GM23248 (cell line): ENCODE results near the gene FAM180A. TPM values are rescaled to one million over a fixed set of nuclear protein-coding genes. Genes with fewer than 3 reads are reported as not detected.

Experiments
- DNase-seq: peaks from one replicate; pipeline ENCODE4 v3.0.0-alpha.2; 2015
- H2AFZ ChIP-seq: fragments of 200-600 bp; sonication (generic); 2 replicates; pipeline ENCODE4 v1.6.1; 2016; ENCODE audit warnings: antibody characterized with exemption
- H3F3A ChIP-seq: fragments of 200-600 bp; sonication (generic); 2 replicates; pipeline ENCODE4 v1.6.1; 2016; ENCODE audit warnings: mild to moderate bottlenecking, antibody characterized with exemption, mixed run types; ENCODE audit not compliant: insufficient read depth
- H3K27ac ChIP-seq: fragments of 200-600 bp; sonication (generic); 2 replicates; pipeline ENCODE4 v1.5.1; 2016; ENCODE audit warnings: mild to moderate bottlenecking
- H3K27me3 ChIP-seq: fragments of 200-600 bp; sonication (generic); replicated peaks from 2 replicates; pipeline ENCODE4 v1.6.1; 2016; ENCODE audit warnings: mild to moderate bottlenecking; ENCODE audit not compliant: insufficient read depth
- H3K36me3 ChIP-seq: fragments of 200-600 bp; sonication (generic); 2 replicates; pipeline ENCODE4 v1.6.1; 2016; ENCODE audit warnings: low read depth, mild to moderate bottlenecking
- H3K4me1 ChIP-seq: fragments of 200-600 bp; sonication (generic); 2 replicates; pipeline ENCODE4 v1.6.1; 2016; ENCODE audit warnings: mild to moderate bottlenecking; ENCODE audit not compliant: insufficient read depth
- H3K4me2 ChIP-seq: fragments of 200-600 bp; sonication (generic); one replicate; pipeline ENCODE4 v1.6.1; 2016; ENCODE audit warnings: mild to moderate bottlenecking; ENCODE audit not compliant: unreplicated experiment
- H3K4me3 ChIP-seq: fragments of 200-600 bp; sonication (generic); 2 replicates; pipeline ENCODE4 v1.5.1; 2016; ENCODE audit warnings: mild to moderate bottlenecking
- H3K79me2 ChIP-seq: fragments of 200-600 bp; sonication (generic); 2 replicates; pipeline ENCODE4 v1.6.1; 2016; ENCODE audit warnings: mild to moderate bottlenecking; ENCODE audit not compliant: insufficient read depth
- H3K9ac ChIP-seq: fragments of 200-600 bp; sonication (generic); 2 replicates; pipeline ENCODE4 v1.6.1; 2016; ENCODE audit warnings: mild to moderate bottlenecking
- H3K9me2 ChIP-seq: fragments of 200-600 bp; sonication (generic); 2 replicates; pipeline ENCODE4 v1.6.1; 2016; ENCODE audit warnings: mixed run types, mild to moderate bottlenecking, moderate library complexity; ENCODE audit not compliant: insufficient read depth
- H3K9me3 ChIP-seq: fragments of 200-600 bp; sonication (generic); one replicate; pipeline ENCODE4 v1.6.1; 2017; ENCODE audit warnings: low read depth
- H4K20me1 ChIP-seq: fragments of 200-600 bp; sonication (generic); 2 replicates; pipeline ENCODE4 v1.6.0; 2016; ENCODE audit not compliant: insufficient read depth
- EZH2 ChIP-seq: fragments of 200-600 bp; sonication (generic); IDR thresholded peaks from 2 replicates; pipeline ENCODE4 v1.6.1; 2018; ENCODE audit warnings: antibody characterized with exemption, mild to moderate bottlenecking; ENCODE audit not compliant: insufficient read depth, poor library complexity, severe bottlenecking
- EZH2phosphoT487 ChIP-seq: fragments of 200-600 bp; sonication (generic); IDR thresholded peaks from 2 replicates; pipeline ENCODE4 v1.6.1; 2018; ENCODE audit warnings: antibody characterized with exemption, moderate library complexity, mild to moderate bottlenecking, low read depth; ENCODE audit not compliant: insufficient read depth
- WGBS, 2 experiments: methylation state at CpG; one replicate each; pipeline ENCODE4 v1.1.6; 2015 to 2017; ENCODE audit warnings: low lambda C conversion rate in 2 of 2, low coverage in 1 of 2; ENCODE audit errors: missing lambda C conversion rate in 2 of 2; 5-methylcytosine and 5-hydroxymethylcytosine counted together
- in situ Hi-C: fragments of 300-500 bp; cut with MboI; formaldehyde crosslinking; loops from 2 replicates; pipeline ENCODE4 v1.15.0; 2020
- polyA plus RNA-seq: library from polyadenylated mRNA; unstranded; fragments of >200 nt; fragmentation: Nextera tagmentation; extraction: Ambion mirVana; gene quantifications from 2 replicates; pipeline ENCODE4 v1.2.1, GENCODE V29; 2016
- total RNA-seq: library from RNA; depleted of rRNA; stranded (reverse); fragments of >200 nt; shearing (Covaris generic); gene quantifications from 2 replicates; pipeline ENCODE4 v1.2.3, GENCODE V29; 2014

FAM180A gene
- total and polyA plus RNA-seq, 2 experiments from 2014 or later, result 50.3 to 60.1 TPM

DNA sequence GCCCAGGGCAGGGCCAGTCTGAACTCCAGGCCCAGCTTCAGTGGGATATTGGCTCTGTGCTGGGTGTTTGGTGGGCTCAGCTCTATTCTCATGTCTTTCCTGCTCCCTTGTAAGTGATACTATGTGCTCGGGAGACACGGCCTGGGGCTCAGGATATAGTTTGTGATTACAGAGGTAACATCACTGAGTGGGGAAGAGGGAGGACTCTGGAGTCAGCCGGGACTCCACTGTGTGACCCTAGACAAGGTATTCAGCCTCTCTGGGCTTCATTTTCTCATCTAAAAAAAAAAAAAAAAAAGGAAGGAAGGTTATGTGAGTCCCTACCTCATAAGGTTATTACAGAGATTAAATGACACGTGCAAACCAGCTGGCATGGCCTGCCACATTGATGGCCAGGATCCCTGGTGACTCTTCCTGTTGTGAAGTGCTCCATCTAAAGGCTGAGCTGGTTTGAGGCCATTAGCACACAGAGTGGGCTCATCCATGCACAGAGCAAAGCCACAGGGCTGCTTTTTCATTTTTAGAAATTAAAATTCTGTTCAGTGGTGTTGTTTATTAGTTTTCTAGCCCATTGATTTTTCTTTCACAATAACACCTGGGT lies 36.3 kb downstream of the FAM180A start:
- Histone ChIP-seq H4K20me1 (no peaks in the 10 kb centered on the region), H3K9me3 (no peaks in the 10 kb centered on the region), H3K79me2 (no peaks in the 10 kb centered on the region), H3F3A (peaks cover 25% of the 10 kb centered on the region), H3K27ac (no peak overlapping the region), H2AFZ (no peak overlapping the region), H3K36me3 (no peaks in the 10 kb centered on the region), H3K9ac (no peak overlapping the region), H3K4me1 (peaks cover 31% of the 10 kb centered on the region), H3K9me2 (no peaks in the 10 kb centered on the region), H3K27me3 (no peaks in the 10 kb centered on the region), H3K4me2 (no peak overlapping the region), H3K4me3 (no peak overlapping the region)
- 42 to 52% methylated on average over 4 of the region's 4 CpGs for WGBS, 2 experiments
- TF ChIP-seq EZH2, result no peak
- TF ChIP-seq EZH2phosphoT487, result no peak
- DNase-seq, result no peak
- in situ Hi-C loops, result no loop called here

DNA sequence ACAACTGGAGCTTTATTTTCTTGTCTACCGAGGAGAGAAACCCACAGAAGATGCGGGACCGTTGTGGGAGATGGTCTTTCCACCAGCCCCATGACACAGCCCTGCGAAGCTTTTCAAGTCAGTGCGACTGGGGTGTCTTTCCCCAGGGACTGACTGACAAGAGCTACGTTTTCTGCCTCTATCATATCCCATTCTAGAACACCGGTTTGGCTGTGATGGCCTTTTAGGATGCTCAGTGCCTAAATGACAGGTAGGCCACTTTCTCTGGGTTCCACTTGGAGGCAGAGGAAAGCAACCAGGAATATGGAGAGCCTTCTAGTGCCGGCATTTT lies 37.5 kb downstream of the FAM180A start:
- in situ Hi-C loops, result no loop called here
- Histone ChIP-seq H3K4me3 (no peak overlapping the region), H3K9ac (no peak overlapping the region), H3K9me3 (no peaks in the 10 kb centered on the region), H2AFZ (no peak overlapping the region), H3K36me3 (no peaks in the 10 kb centered on the region), H3F3A (peaks cover 20% of the 10 kb centered on the region), H3K27me3 (no peaks in the 10 kb centered on the region), H3K4me2 (no peak overlapping the region), H3K4me1 (peaks cover 19% of the 10 kb centered on the region), H3K9me2 (no peaks in the 10 kb centered on the region), H3K27ac (no peak overlapping the region), H4K20me1 (no peaks in the 10 kb centered on the region), H3K79me2 (no peaks in the 10 kb centered on the region)
- 58 to 62% methylated on average over 8 of the region's 8 CpGs for WGBS, 2 experiments
- no peak for TF ChIP-seq EZH2
- TF ChIP-seq EZH2phosphoT487, result no peak
- no peak for DNase-seq

DNA sequence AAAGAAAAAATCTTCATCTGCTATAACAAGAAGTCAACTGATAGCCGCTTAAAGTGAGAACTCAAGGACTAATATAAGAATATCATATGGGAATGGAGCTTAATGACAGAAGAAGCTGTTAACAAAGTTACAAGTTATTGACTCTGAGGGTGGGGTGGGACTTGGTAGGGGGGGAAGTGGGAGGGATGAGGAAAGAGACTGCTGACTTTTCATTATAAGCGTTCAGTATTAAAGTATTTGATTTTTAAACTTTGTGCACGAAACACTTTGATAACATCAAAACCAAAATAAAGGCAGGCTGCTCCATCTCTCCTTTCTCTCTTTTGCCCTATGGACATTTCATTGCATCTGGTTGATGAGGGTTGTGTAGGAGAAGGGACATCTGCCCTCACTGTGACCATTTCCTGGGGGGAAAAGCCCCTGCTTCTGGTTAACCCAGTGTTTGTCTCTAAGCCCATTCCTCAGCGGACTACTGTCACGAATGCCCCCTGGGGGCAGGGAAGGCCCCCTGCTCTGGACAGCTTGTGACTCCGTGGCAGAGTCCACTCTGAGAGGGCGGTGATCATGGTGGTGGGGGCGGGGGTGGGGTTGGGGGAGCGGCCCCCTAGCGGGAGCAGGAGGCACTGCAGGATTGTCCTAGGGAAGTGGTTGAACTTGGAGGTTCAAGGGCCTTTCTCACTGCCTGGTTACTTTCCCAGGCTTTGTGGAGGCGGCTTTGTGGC lies 38.0 kb downstream of the FAM180A start:
- WGBS, 2 experiments, result 54 to 74% methylated on average over 7 to 11 of the region's 11 CpGs
- DNase-seq, result peak; percentile 27
- H3K9ac ChIP-seq, result no peak overlapping the region

DNA sequence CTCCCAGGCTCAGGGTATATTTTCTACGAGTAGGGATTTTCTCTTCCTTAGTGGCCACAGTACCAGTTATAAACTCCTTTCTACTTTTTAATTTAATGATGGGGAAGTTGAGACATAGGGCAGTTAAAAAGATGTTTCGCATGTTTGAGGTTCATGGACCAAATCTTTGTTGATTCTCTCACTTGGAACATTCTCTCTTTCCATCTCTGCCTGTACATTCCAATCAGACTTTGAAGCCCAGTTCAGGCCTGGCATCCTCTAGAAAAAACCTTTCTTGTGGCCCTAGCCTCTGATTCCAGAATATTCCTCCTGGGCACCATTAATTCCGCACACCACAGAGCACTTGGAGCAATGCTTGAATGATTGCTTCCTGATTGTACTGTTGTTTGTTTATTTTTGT lies 39.1 kb downstream of the FAM180A start:
- Histone ChIP-seq H3K79me2 (no peaks in the 10 kb centered on the region), H3K27me3 (no peaks in the 10 kb centered on the region), H3K4me1 (peaks cover 10% of the 10 kb centered on the region), H3K36me3 (no peaks in the 10 kb centered on the region), H3K27ac (no peak overlapping the region), H3K4me3 (no peak overlapping the region), H3K9me2 (no peaks in the 10 kb centered on the region), H3K9me3 (no peaks in the 10 kb centered on the region), H4K20me1 (no peaks in the 10 kb centered on the region), H3K9ac (no peak overlapping the region), H3K4me2 (no peak overlapping the region), H3F3A (peaks cover 13% of the 10 kb centered on the region; the same call in 1 of the 2 replicates), H2AFZ (no peak overlapping the region)
- TF ChIP-seq EZH2 (no peak), EZH2phosphoT487 (no peak)
- in situ Hi-C loops, result no loop called here
- no peak for DNase-seq
- 95 to 96% methylated on average over 3 of the region's 3 CpGs for WGBS, 2 experiments

More for the DNA sequence above, 38.0 kb downstream of the FAM180A start:
- Histone ChIP-seq H2AFZ (no peak overlapping the region), H3K4me1 (peaks cover 15% of the 10 kb centered on the region), H3K9me3 (no peaks in the 10 kb centered on the region), H3K79me2 (no peaks in the 10 kb centered on the region), H3K4me2 (no peak overlapping the region), H3K27ac (no peak overlapping the region), H3K27me3 (no peaks in the 10 kb centered on the region), H3F3A (peaks cover 15% of the 10 kb centered on the region), H4K20me1 (no peaks in the 10 kb centered on the region), H3K36me3 (no peaks in the 10 kb centered on the region), H3K9me2 (no peaks in the 10 kb centered on the region), H3K4me3 (no peak overlapping the region)
- no peak for TF ChIP-seq EZH2
- TF ChIP-seq EZH2phosphoT487, result no peak
- in situ Hi-C loops, result no loop called here

- WGBS, 2 experiments, result 89 to 93% methylated on average over 13 to 14 of the region's 14 CpGs
- TF ChIP-seq EZH2, result no peak
- no peak for TF ChIP-seq EZH2phosphoT487
- DNase-seq, result no peak
- Histone ChIP-seq H3F3A (0 out of 2 replicates have a peak, but pooled peaks cover 4% of the 10 kb centered on the region), H3K36me3 (no peaks in the 10 kb centered on the region), H3K9me2 (no peaks in the 10 kb centered on the region), H2AFZ (no peak overlapping the region), H3K9me3 (no peaks in the 10 kb centered on the region), H3K9ac (no peak overlapping the region), H4K20me1 (no peaks in the 10 kb centered on the region), H3K27me3 (no peaks in the 10 kb centered on the region), H3K4me3 (no peak overlapping the region), H3K4me2 (no peak overlapping the region), H3K79me2 (no peaks in the 10 kb centered on the region), H3K4me1 (no peaks in the 10 kb centered on the region), H3K27ac (no peak overlapping the region)
- in situ Hi-C loops, result no loop called here
Measured at GRCh38 chr7:135708041-135708440, 40.6 kb downstream of the FAM180A start.
